GM18520 (cell line): Measurements from ENCODE around the gene EMC8.

Experiments
- ATAC-seq: cut with Tn5 transposase; IDR thresholded peaks from one replicate; pipeline ENCODE4 v1.9.1; 2021; ENCODE audit not compliant: unreplicated experiment

EMC8 gene

GRCh38 chr16:85785927-85786326 is 13.4 kb downstream of the EMC8 start:
- ATAC-seq, result no peak

GRCh38 chr16:85784813-85785212 is 14.5 kb downstream of the EMC8 start:
- ATAC-seq, result no peak

GRCh38 chr16:85783441-85783840 is 15.9 kb downstream of the EMC8 start:
- ATAC-seq, result no peak

- no peak for ATAC-seq
Observed at GRCh38 chr16:85782451-85782850, 16.9 kb downstream of the EMC8 start.

- ATAC-seq, result no peak
Observed at GRCh38 chr16:85781695-85782370, 17.5 kb downstream of the EMC8 start.

- no peak for ATAC-seq
Observed at GRCh38 chr16:85781156-85781555, 18.2 kb downstream of the EMC8 start.

- ATAC-seq, result no peak
Observed at GRCh38 chr16:85780281-85780680, 19.1 kb downstream of the EMC8 start.

GRCh38 chr16:85778873-85779272 is 20.5 kb downstream of the EMC8 start:
- ATAC-seq, result no peak

- ATAC-seq, result no peak
Observed at GRCh38 chr16:85777583-85778310, 21.6 kb downstream of the EMC8 start.

GRCh38 chr16:85774811-85775210 is 24.5 kb downstream of the EMC8 start:
- ATAC-seq, result no peak

GRCh38 chr16:85774136-85774535 is 25.2 kb downstream of the EMC8 start:
- ATAC-seq, result no peak

- no peak for ATAC-seq
Observed at GRCh38 chr16:85773044-85773443, 26.3 kb downstream of the EMC8 start.

GRCh38 chr16:85770741-85771140 is 28.6 kb downstream of the EMC8 start:
- no peak for ATAC-seq

- no peak for ATAC-seq
Observed at GRCh38 chr16:85768199-85768598, 31.1 kb downstream of the EMC8 start.

GRCh38 chr16:85767531-85767930 is 31.8 kb downstream of the EMC8 start:
- ATAC-seq, result no peak

GRCh38 chr16:85765767-85766166 is 33.6 kb downstream of the EMC8 start:
- no peak for ATAC-seq

GRCh38 chr16:85765211-85765610 is 34.1 kb downstream of the EMC8 start:
- no peak for ATAC-seq

- no peak for ATAC-seq
Observed at GRCh38 chr16:85763616-85764015, 35.7 kb downstream of the EMC8 start.

GRCh38 chr16:85762970-85763369 is 36.4 kb downstream of the EMC8 start:
- ATAC-seq, result no peak

GRCh38 chr16:85761861-85762260 is 37.5 kb downstream of the EMC8 start:
- ATAC-seq, result no peak

GRCh38 chr16:85759631-85760419 is 39.5 kb downstream of the EMC8 start:
- ATAC-seq, result no peak

GRCh38 chr16:85759136-85759535 is 40.2 kb downstream of the EMC8 start:
- ATAC-seq, result no peak
